MCF 10A (cell line): ENCODE results near the gene SETMAR. TPM values are rescaled to one million over a fixed set of nuclear protein-coding genes. Genes with fewer than 3 reads are reported as not detected.
A peak's percentile ranks its signal among the peaks of the same experiment; 100 is the strongest.
"Not testable (repeated sequence)": the region's sequence is repeated elsewhere in the genome, so short reads cannot be mapped to it uniquely, and the experiment has no call there.

Source experiments
- BruUV-seq: library from RNA; stranded (reverse); fragments of 400-500 nt; replicated peaks from 2 replicates; lab custom pipeline; 2021; lab: Mats Ljungman, UMichigan
- CTCF ChIA-PET: fragments of 300-600 bp; sonication (Branson Sonifier 250); formaldehyde crosslinking; extraction: SDS; loops from one replicate; lab custom pipeline; 2021; ENCODE audit warnings: antibody characterized with exemption, inconsistent platforms; lab: Yijun Ruan, JAX
- POLR2A ChIA-PET: fragments of 300-600, 350-650 bp; sonication (Branson Sonifier 250); formaldehyde crosslinking; extraction: SDS; loops from one replicate; lab custom pipeline; 2020; ENCODE audit warnings: antibody characterized with exemption, inconsistent platforms; lab: Yijun Ruan, JAX
- DNase-seq: peaks from one replicate; pipeline ENCODE4 v3.0.0-alpha.2; 2018; ENCODE audit not compliant: unreplicated experiment
- H3K27ac Mint-ChIP-seq: one replicate; pipeline ENCODE4 v1.8.0; 2022; ENCODE audit warnings: mild to moderate bottlenecking, low read depth, mixed read lengths; ENCODE audit not compliant: unreplicated experiment
- H3K27me3 Mint-ChIP-seq: one replicate; pipeline ENCODE4 v1.8.0; 2022; ENCODE audit warnings: mixed read lengths; ENCODE audit not compliant: insufficient read depth, unreplicated experiment
- H3K36me3 Mint-ChIP-seq: one replicate; pipeline ENCODE4 v1.8.0; 2022; ENCODE audit warnings: mild to moderate bottlenecking, moderate library complexity, mixed read lengths; ENCODE audit not compliant: insufficient read depth, unreplicated experiment
- H3K4me1 Mint-ChIP-seq: one replicate; pipeline ENCODE4 v1.8.0; 2022; ENCODE audit warnings: mixed read lengths; ENCODE audit not compliant: insufficient read depth, unreplicated experiment
- H3K4me3 Mint-ChIP-seq: one replicate; pipeline ENCODE4 v1.8.0; 2022; ENCODE audit warnings: mild to moderate bottlenecking, moderate library complexity, mixed read lengths; ENCODE audit not compliant: unreplicated experiment
- H3K9me3 Mint-ChIP-seq: one replicate; pipeline ENCODE4 v1.8.0; 2022; ENCODE audit warnings: mixed read lengths; ENCODE audit not compliant: unreplicated experiment
- intact Hi-C: fragments of 100-400 bp; cut with micrococcal nuclease; formaldehyde crosslinking; loops from 2 replicates; pipeline ENCODE4 v1.14.1; 2022
- total RNA-seq: library from RNA; stranded (reverse); gene quantifications from 2 replicates; pipeline ENCODE4 v1.2.3, GENCODE V29; 2022
- TF ChIP-seq, protein P1 (sequence below): fragments of 200-600 bp; IDR thresholded peaks from one replicate; pipeline ENCODE4 v1.8.0; 2022; ENCODE audit warnings: antibody characterized with exemption, mild to moderate bottlenecking; ENCODE audit not compliant: unreplicated experiment

The SETMAR gene
- total RNA-seq, 1 experiment from 2014 or later = 8.3 TPM

DNA sequence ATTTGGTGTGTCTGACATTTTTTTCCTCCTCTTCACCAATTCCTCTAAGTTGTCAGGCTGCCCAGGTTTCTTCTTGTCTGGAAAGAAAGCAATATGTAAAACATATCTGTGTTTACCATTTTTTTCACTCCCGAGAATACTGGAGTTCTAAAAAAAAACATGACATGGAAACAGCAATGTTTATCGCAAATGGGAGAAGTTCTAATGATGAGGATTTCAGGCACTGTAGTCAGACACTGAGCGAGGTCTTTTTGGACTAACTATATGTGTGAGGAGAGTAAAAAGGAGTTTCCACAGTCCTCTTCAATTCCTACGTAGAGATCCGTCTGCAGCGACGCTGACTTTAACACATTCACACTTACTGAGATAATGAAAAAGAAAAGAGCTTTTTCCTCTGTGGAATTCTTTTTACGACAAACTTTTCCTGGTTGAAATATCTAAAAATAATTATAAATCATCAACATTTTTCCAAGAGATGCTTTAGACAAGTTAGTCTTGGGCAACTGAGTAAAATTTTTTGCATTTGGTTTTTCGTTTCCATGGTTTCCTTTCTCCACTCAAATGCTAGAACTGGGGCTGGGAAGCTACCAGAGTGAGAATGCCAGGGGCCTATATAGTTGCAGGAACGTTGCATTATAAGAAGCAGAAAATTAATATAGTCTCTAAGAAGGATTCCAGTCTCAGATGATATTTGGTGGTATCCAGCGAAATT lies 8.4 kb upstream of the SETMAR start:
- no peak for DNase-seq
- ChIA-PET POLR2A (no interaction called here), CTCF (interaction anchor here (0.7 to 4.7 kb wide), 2 partner anchors 783 to 1094 kb away, joined by 3 to 55 read pairs; no protein-coding TSS in a partner anchor)
- no peaks in the 10 kb centered on the region for H3K27me3 Mint-ChIP-seq
- TF ChIP-seq, protein P1, sequence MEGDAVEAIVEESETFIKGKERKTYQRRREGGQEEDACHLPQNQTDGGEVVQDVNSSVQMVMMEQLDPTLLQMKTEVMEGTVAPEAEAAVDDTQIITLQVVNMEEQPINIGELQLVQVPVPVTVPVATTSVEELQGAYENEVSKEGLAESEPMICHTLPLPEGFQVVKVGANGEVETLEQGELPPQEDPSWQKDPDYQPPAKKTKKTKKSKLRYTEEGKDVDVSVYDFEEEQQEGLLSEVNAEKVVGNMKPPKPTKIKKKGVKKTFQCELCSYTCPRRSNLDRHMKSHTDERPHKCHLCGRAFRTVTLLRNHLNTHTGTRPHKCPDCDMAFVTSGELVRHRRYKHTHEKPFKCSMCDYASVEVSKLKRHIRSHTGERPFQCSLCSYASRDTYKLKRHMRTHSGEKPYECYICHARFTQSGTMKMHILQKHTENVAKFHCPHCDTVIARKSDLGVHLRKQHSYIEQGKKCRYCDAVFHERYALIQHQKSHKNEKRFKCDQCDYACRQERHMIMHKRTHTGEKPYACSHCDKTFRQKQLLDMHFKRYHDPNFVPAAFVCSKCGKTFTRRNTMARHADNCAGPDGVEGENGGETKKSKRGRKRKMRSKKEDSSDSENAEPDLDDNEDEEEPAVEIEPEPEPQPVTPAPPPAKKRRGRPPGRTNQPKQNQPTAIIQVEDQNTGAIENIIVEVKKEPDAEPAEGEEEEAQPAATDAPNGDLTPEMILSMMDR = no peak
- no peaks in the 10 kb centered on the region for H3K4me1 Mint-ChIP-seq
- H3K4me3 Mint-ChIP-seq = no peak overlapping the region
- H3K27ac Mint-ChIP-seq = no peak overlapping the region
- no peaks in the 10 kb centered on the region for H3K36me3 Mint-ChIP-seq
- no peaks in the 10 kb centered on the region for H3K9me3 Mint-ChIP-seq
- intact Hi-C loops = loop anchor here (5.0 kb wide), 1 partner anchor 297 kb away; no protein-coding TSS in a partner anchor
- no TSS peak for BruUV-seq

DNA sequence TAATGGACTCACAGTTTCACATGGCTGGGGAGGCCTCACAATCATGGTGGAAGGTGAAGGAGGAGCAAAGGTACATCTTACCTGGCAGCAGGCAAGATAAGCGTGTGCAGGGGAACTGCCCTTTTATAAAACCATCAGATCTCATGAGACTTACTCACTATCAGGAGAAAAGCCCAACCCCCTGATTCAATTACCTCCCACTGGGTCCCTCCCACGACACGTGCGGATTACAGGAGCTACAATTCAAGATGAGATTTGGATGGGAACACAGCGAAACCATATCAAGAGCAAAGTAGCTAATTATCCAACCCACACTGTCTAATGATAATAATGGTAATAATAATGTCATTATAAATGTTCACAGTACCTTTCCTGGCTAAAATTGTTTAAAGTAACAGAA lies 6.7 kb upstream of the SETMAR start:
- DNase-seq, POLR2A ChIA-PET, H3K27me3 Mint-ChIP-seq, H3K36me3 Mint-ChIP-seq, H3K9me3 Mint-ChIP-seq, H3K4me1 Mint-ChIP-seq, intact Hi-C loops, H3K27ac Mint-ChIP-seq, BruUV-seq, H3K4me3 Mint-ChIP-seq: not testable (repeated sequence)
- CTCF ChIA-PET = interaction anchor here (0.5 to 1.5 kb wide), 6 partner anchors 8 to 1100 kb away, joined by 3 to 7 read pairs (median 3); no protein-coding TSS in a partner anchor

DNA sequence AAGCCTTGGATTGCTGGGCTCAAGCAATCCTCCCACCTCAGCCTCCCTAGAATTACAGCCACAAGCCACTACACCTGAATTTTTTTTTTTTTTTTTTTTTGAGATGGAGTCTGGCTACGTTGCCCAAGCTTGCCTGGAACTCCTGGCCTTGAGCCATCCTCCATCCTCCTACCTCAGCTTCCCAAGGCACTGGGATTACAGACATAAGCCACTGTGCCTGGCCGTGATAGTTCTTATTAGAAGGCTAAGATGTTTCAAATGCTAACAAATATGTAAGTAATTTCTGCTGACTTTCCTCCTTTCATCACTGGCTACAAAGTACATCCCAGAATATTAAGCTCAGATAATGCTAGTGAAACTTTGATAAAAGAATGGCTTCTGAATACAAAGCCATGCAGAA lies 5.7 kb upstream of the SETMAR start:
- H3K9me3 Mint-ChIP-seq = no peaks in the 10 kb centered on the region
- intact Hi-C loops = no loop called here
- POLR2A ChIA-PET = interaction anchor here (0.7 kb wide), 1 partner anchor 10 kb away, joined by 3 read pairs; no protein-coding TSS in a partner anchor
- H3K27ac Mint-ChIP-seq = no peak overlapping the region
- no peak for DNase-seq
- H3K4me1 Mint-ChIP-seq = no peaks in the 10 kb centered on the region
- TF ChIP-seq, protein P1 = no peak
- no TSS peak for BruUV-seq
- no peaks in the 10 kb centered on the region for H3K27me3 Mint-ChIP-seq
- CTCF ChIA-PET = interaction anchor here (0.5 to 2.2 kb wide), 4 partner anchors 14 to 1885 kb away, joined by 3 to 13 read pairs (median 3); no protein-coding TSS in a partner anchor
- H3K36me3 Mint-ChIP-seq = no peaks in the 10 kb centered on the region
- no peak overlapping the region for H3K4me3 Mint-ChIP-seq

DNA sequence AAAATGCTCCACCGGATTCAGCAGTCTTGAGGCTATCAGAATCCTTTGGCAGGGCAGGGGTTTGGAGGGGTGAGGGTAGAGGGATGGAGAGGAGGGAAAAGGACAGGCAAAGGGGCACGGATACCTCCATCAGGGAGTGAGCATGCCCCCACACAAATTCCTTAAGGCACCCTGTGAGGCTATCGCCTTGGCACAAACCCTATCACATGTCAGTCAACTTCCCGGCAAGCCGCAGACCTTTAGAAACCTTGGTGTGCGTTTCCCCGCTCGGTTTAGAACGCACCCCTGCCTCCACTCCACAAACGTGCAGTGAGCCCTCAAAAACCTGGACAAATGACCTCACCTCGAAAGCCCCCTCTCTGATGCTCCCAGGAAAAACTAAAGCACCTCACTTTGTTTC lies 422 bp upstream of the SETMAR start:
- H3K4me3 Mint-ChIP-seq = peak overlapping the region; percentile 91

DNA sequence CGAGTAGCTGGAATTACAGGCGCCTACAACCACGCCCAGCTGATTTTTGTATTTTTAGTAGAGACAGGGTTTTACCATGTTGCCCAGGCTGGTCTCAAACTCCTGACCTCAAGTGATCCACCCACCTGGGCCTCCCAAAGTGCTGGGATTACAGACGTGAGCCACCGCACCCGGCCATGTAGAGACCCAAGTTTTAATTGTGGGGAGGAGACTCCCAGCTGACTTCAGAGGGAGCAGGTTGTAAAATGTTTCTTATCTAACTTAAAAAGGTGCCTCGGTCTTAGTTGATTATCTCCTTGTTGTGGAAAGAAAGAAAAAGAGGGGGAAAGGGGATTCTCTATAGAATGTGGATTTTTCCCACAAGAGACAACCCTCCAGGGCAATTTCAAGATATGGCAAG lies 2.0 kb downstream of the SETMAR start:
- H3K27me3 Mint-ChIP-seq, H3K9me3 Mint-ChIP-seq, BruUV-seq, DNase-seq, H3K4me3 Mint-ChIP-seq, H3K36me3 Mint-ChIP-seq, intact Hi-C loops: not testable (repeated sequence)
- CTCF ChIA-PET = interaction anchor here (1.3 to 1.7 kb wide), 2 partner anchors 15 to 1105 kb away, joined by 4 to 7 read pairs; no protein-coding TSS in a partner anchor
- Mint-ChIP-seq H3K27ac (peak overlapping the region; percentile 85), H3K4me1 (peaks cover 10% of the 10 kb centered on the region)
- POLR2A ChIA-PET = interaction anchor here (0.6 to 1.4 kb wide), 4 partner anchors 12 to 186 kb away, joined by 3 to 5 read pairs (median 3); no protein-coding TSS in a partner anchor

More for the DNA sequence above, 422 bp upstream of the SETMAR start:
- TF ChIP-seq, protein P1 = no peak
- H3K4me1 Mint-ChIP-seq = peaks cover 10% of the 10 kb centered on the region
- no peak for DNase-seq
- no peaks in the 10 kb centered on the region for H3K9me3 Mint-ChIP-seq
- intact Hi-C loops = no loop called here
- ChIA-PET POLR2A (interaction anchor here (1.0 kb wide), 1 partner anchor 285 kb away, joined by 4 read pairs; no protein-coding TSS in a partner anchor), CTCF (interaction anchor here (1.3 kb wide), 1 partner anchor 12 kb away, joined by 3 read pairs; no protein-coding TSS in a partner anchor)
- peak overlapping the region; percentile 88 for H3K27ac Mint-ChIP-seq
- H3K36me3 Mint-ChIP-seq = no peaks in the 10 kb centered on the region
- no peaks in the 10 kb centered on the region for H3K27me3 Mint-ChIP-seq
- BruUV-seq = no TSS peak
